Measurements from ENCODE around the gene TUBA4A.

Gene TUBA4A

GRCh38 chr2:219272995-219273394 lies 19.3 kb upstream of the TUBA4A start:
- no peak for TF ChIP-seq ZFX (IDR thresholded peaks at IDR 0.05; ENCODE audit: borderline replicate concordance)
- TF ChIP-seq, protein P1, sequence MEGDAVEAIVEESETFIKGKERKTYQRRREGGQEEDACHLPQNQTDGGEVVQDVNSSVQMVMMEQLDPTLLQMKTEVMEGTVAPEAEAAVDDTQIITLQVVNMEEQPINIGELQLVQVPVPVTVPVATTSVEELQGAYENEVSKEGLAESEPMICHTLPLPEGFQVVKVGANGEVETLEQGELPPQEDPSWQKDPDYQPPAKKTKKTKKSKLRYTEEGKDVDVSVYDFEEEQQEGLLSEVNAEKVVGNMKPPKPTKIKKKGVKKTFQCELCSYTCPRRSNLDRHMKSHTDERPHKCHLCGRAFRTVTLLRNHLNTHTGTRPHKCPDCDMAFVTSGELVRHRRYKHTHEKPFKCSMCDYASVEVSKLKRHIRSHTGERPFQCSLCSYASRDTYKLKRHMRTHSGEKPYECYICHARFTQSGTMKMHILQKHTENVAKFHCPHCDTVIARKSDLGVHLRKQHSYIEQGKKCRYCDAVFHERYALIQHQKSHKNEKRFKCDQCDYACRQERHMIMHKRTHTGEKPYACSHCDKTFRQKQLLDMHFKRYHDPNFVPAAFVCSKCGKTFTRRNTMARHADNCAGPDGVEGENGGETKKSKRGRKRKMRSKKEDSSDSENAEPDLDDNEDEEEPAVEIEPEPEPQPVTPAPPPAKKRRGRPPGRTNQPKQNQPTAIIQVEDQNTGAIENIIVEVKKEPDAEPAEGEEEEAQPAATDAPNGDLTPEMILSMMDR (IDR thresholded peaks at IDR 0.05): no peak
- no peak overlapping the region for H3K27ac ChIP-seq

DNA sequence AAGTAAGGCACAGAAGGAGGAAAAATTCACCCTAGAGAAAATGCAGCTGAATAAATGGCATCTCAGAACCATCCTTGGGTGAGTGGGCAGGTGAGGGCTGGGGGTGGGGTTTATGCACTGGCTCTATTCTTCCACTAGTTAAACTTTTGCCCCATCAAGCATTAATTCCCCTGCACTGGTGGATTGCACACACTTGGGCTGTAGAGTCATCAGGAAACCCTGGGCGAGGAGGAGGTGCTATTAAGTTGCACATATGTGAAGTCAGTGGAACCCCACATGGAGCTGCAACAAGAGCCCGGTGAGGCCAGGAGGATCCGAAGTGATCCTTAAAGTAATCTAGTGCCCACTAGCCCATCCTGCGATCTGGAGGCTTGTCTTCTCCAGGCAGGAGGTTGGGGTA lies 18.6 kb upstream of the TUBA4A start:
- H3K27ac ChIP-seq: no peak overlapping the region
- no peak for TF ChIP-seq ZFX (IDR thresholded peaks at IDR 0.05; ENCODE audit: borderline replicate concordance)
- TF ChIP-seq, protein P1 (IDR thresholded peaks at IDR 0.05): no peak

DNA sequence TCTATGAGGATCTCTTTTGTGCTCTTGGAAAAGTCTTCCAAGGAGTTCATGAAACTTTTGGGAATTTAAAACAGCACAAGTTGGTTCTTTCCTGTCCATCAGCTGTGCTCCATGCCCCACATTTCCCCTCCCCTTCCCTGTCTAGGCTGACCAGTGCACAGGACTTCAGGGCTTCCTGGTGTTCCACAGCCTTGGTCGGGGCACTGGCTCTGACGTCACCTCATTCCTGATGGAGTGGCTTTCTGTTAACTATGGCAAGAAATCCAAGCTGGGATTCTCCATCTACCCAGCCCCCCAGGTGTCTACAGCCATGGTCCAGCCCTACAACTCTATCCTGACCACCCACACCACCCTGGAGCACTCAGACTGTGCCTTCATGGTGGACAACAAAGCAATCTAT lies 17.3 kb upstream of the TUBA4A start:
- TF ChIP-seq ZFX (IDR thresholded peaks at IDR 0.05; ENCODE audit: borderline replicate concordance): no peak
- TF ChIP-seq, protein P1 (IDR thresholded peaks at IDR 0.05): no peak
- no peak overlapping the region for H3K27ac ChIP-seq

DNA sequence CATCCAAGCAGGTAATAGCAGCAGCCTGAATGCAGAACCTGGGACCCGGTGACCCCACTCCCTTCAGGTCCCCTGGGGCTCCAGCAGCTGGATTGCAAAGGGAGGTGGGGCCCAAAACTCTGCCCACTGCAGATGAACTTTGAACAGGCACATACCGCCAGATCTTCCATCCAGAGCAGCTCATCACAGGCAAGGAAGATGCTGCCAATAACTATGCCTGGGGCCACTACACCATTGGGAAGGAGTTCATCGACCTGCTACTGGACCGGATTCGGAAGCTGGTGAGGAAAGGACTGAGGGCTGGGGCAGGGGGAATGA lies 16.3 kb upstream of the TUBA4A start:
- TF ChIP-seq, protein P1 (IDR thresholded peaks at IDR 0.05): no peak
- TF ChIP-seq ZFX (IDR thresholded peaks at IDR 0.05; ENCODE audit: borderline replicate concordance): no peak
- H3K27ac ChIP-seq: no peak overlapping the region

GRCh38 chr2:219269362-219270054 lies 15.8 kb upstream of the TUBA4A start:
- TF ChIP-seq, protein P1 (IDR thresholded peaks at IDR 0.05): no peak
- TF ChIP-seq ZFX (IDR thresholded peaks at IDR 0.05; ENCODE audit: borderline replicate concordance): no peak
- no peak overlapping the region for H3K27ac ChIP-seq

- no peak overlapping the region for H3K27ac ChIP-seq
- TF ChIP-seq, protein P1 (IDR thresholded peaks at IDR 0.05): no peak
- TF ChIP-seq ZFX (IDR thresholded peaks at IDR 0.05; ENCODE audit: borderline replicate concordance): no peak
Observed at GRCh38 chr2:219268294-219268693, 14.6 kb upstream of the TUBA4A start.

GRCh38 chr2:219266886-219267285 lies 13.2 kb upstream of the TUBA4A start:
- H3K27ac ChIP-seq: no peak overlapping the region
- TF ChIP-seq, protein P1 (IDR thresholded peaks at IDR 0.05): no peak
- no peak for TF ChIP-seq ZFX (IDR thresholded peaks at IDR 0.05; ENCODE audit: borderline replicate concordance)
